IPS DF 19.7 (cell line): ENCODE results near the gene PDSS2.
"Not testable (repeated sequence)": the region's sequence is repeated elsewhere in the genome, so short reads cannot be mapped to it uniquely, and the experiment has no call there.

ENCODE experiments used
- DNase-seq: peaks from one replicate; pipeline ENCODE4 v3.0.0-alpha.2; 2013; ENCODE audit warnings: low read depth, low spot score

PDSS2 gene

GRCh38 chr6:107459283-107460082 is at the start of gene PDSS2:
Gene PDSS2, minus strand, starts transcription at chr6:107459564. Its CDS starts 279 bp downstream, at chr6:107459285.
- peak; percentile 97 for DNase-seq

- DNase-seq, result no peak
Measured at GRCh38 chr6:107506145-107506544, 46.8 kb upstream of the PDSS2 start.

GRCh38 chr6:107504270-107505026 is 45.1 kb upstream of the PDSS2 start:
- no peak for DNase-seq

GRCh38 chr6:107496892-107497684 is 37.7 kb upstream of the PDSS2 start:
- no peak for DNase-seq

- DNase-seq, result no peak
Measured at GRCh38 chr6:107495971-107496370, 36.6 kb upstream of the PDSS2 start.

- DNase-seq, result no peak
Measured at GRCh38 chr6:107495196-107495643, 35.9 kb upstream of the PDSS2 start.

GRCh38 chr6:107493158-107494057 is 34.0 kb upstream of the PDSS2 start:
- no peak for DNase-seq

GRCh38 chr6:107491760-107492660 is 32.6 kb upstream of the PDSS2 start:
- DNase-seq, result no peak

GRCh38 chr6:107491138-107491609 is 31.8 kb upstream of the PDSS2 start:
- DNase-seq, result no peak

GRCh38 chr6:107490566-107491137 is 31.3 kb upstream of the PDSS2 start:
- no peak for DNase-seq

GRCh38 chr6:107489636-107490565 is 30.5 kb upstream of the PDSS2 start, which contains the start of gene SOBP:
Gene SOBP, plus strand, starts transcription at chr6:107490117. Its CDS starts 500 bp downstream, at chr6:107490617.
- DNase-seq, result no peak

- DNase-seq, result peak; percentile 52
Measured at GRCh38 chr6:107488875-107489635, 29.7 kb upstream of the PDSS2 start.

- no peak for DNase-seq
Measured at GRCh38 chr6:107488174-107488874, 29.0 kb upstream of the PDSS2 start.

GRCh38 chr6:107485157-107485556 is 25.8 kb upstream of the PDSS2 start:
- DNase-seq, result no peak

- no peak for DNase-seq
Measured at GRCh38 chr6:107479089-107479690, 19.8 kb upstream of the PDSS2 start.

- DNase-seq, result not testable (repeated sequence)
Measured at GRCh38 chr6:107475826-107476225, 16.5 kb upstream of the PDSS2 start.
